HepG2 (cell line): ENCODE measurements around the gene MYO1C. TPM values are rescaled to one million over a fixed set of nuclear protein-coding genes. Genes with fewer than 3 reads are reported as not detected.

ENCODE experiments used
- CENPBD1 ChIP-seq: sonication (generic); formaldehyde crosslinking; IDR thresholded peaks from 2 replicates; pipeline ENCODE4 v1.8.0; 2022; ENCODE audit warnings: missing genetic modification reagents, low read depth, mild to moderate bottlenecking, borderline replicate concordance
- FUBP1 ChIP-seq: sonication (generic); formaldehyde crosslinking; IDR thresholded peaks from 2 replicates; pipeline ENCODE4 v1.5.1; 2020; ENCODE audit warnings: missing genetic modification reagents, mild to moderate bottlenecking, borderline replicate concordance
- PAXIP1 ChIP-seq: sonication (generic); formaldehyde crosslinking; conservative IDR thresholded peaks from 2 replicates; pipeline ENCODE4 v1.4.0; 2020; ENCODE audit warnings: mild to moderate bottlenecking, missing genetic modification reagents, moderate library complexity
- PITX1 ChIP-seq: sonication (generic); formaldehyde crosslinking; IDR thresholded peaks from 2 replicates; pipeline ENCODE4 v1.5.1; 2020; ENCODE audit warnings: mild to moderate bottlenecking, missing genetic modification reagents
- RBFOX2 ChIP-seq: fragments of 200-400 bp; formaldehyde crosslinking; IDR thresholded peaks from 2 replicates; pipeline ENCODE4 v1.6.1; 2017; ENCODE audit warnings: low read depth, mild to moderate bottlenecking, low read length
- SP1 ChIP-seq, 2 experiments: fragments of 450-650 bp in 1 of 2; sonication (generic) in 1 of 2; formaldehyde crosslinking in 1 of 2; IDR thresholded peaks; 2 replicates each; pipeline versions ENCODE4 v1.4.0 to v1.6.1; 2016 to 2020; ENCODE audit warnings: missing genetic modification reagents in 1 of 2
- THAP11 ChIP-seq: IDR thresholded peaks from 2 replicates; pipeline ENCODE4 v1.6.1; 2016; ENCODE audit warnings: missing biosample characterization, missing genetic modification reagents
- ZBTB37 ChIP-seq: sonication (generic); formaldehyde crosslinking; IDR thresholded peaks from 2 replicates; pipeline ENCODE4 v1.4.0; 2020; ENCODE audit warnings: mild to moderate bottlenecking, missing genetic modification reagents
- ZEB1 ChIP-seq: IDR thresholded peaks from 2 replicates; pipeline ENCODE4 v1.6.1; 2012; ENCODE audit warnings: mild to moderate bottlenecking, low read depth, inconsistent platforms; ENCODE audit not compliant: insufficient replicate concordance
- ZFP41 ChIP-seq: sonication (generic); formaldehyde crosslinking; IDR thresholded peaks from 2 replicates; pipeline ENCODE4 v1.4.0; 2020; ENCODE audit warnings: mild to moderate bottlenecking, missing genetic modification reagents, borderline replicate concordance
- ZNF138 ChIP-seq: sonication (generic); formaldehyde crosslinking; IDR thresholded peaks from 2 replicates; pipeline ENCODE4 v1.5.0; 2020; ENCODE audit warnings: mild to moderate bottlenecking, low read depth, missing genetic modification reagents
- ZNF232 ChIP-seq: sonication (generic); formaldehyde crosslinking; IDR thresholded peaks from 2 replicates; pipeline ENCODE4 v1.4.0; 2020; ENCODE audit warnings: missing genetic modification reagents, borderline replicate concordance
- ZNF335 ChIP-seq: sonication (generic); formaldehyde crosslinking; IDR thresholded peaks from 2 replicates; pipeline ENCODE4 v1.4.0; 2020; ENCODE audit warnings: missing genetic modification reagents
- ZNF547 ChIP-seq: sonication (generic); formaldehyde crosslinking; IDR thresholded peaks from 2 replicates; pipeline ENCODE4 v1.5.1; 2020; ENCODE audit warnings: mild to moderate bottlenecking, missing genetic modification reagents
- ZNF556 ChIP-seq: sonication (generic); formaldehyde crosslinking; IDR thresholded peaks from 2 replicates; pipeline ENCODE4 v1.4.0; 2020; ENCODE audit warnings: mild to moderate bottlenecking, missing genetic modification reagents, borderline replicate concordance
- ZNF614 ChIP-seq: IDR thresholded peaks from 2 replicates; pipeline ENCODE4 v1.6.1; 2018; ENCODE audit warnings: missing biosample characterization, missing genetic modification reagents, inconsistent platforms, borderline replicate concordance
- ZNF7 ChIP-seq: IDR thresholded peaks from 2 replicates; pipeline ENCODE4 v1.6.1; 2016; ENCODE audit warnings: missing biosample characterization, missing genetic modification reagents
- ZNF784 ChIP-seq: sonication (generic); formaldehyde crosslinking; IDR thresholded peaks from 2 replicates; pipeline ENCODE4 v1.5.1; 2020; ENCODE audit warnings: missing genetic modification reagents, mild to moderate bottlenecking, borderline replicate concordance
- polyA plus RNA-seq, 8 experiments: library from polyadenylated mRNA; depleted of rRNA in 3 of 8; stranded (reverse) in 7 of 8; unstranded in 1 of 8; fragments of >200 nt; fragmentation: Illumina TruSeq in 4 of 8; extraction: Trizol in 4 of 8; gene quantifications; 2 replicates each; pipeline versions ENCODE4 v1.2.1 to v1.2.3, GENCODE V29; 2011 to 2016; ENCODE audit warnings: low read depth in 4 of 8, missing spikeins in 1 of 8, mixed read lengths in 1 of 8; ENCODE audit not compliant: insufficient read depth in 1 of 8
- total RNA-seq, 5 experiments: library from RNA; depleted of rRNA; stranded (reverse); fragments of >200 nt; fragmentation: Illumina TruSeq; extraction: Trizol; gene quantifications; 2 replicates each; pipeline ENCODE4 v1.2.3, GENCODE V29; 2016; ENCODE audit warnings: low read depth in 1 of 5

Gene MYO1C
- total and polyA plus RNA-seq, 2 of the 13 experiments (the other 11 are each of a cell fraction or from before 2014, with no cell fraction given), result 22.7 to 40.8 TPM

GRCh38 chr17:1487939-1488825 lies 4.3 kb downstream of the MYO1C start (continued):
- TF ChIP-seq SP1 (IDR thresholded peaks at IDR 0.05) (no peak), SP1 (CRISPR knock-in tag; IDR thresholded peaks at IDR 0.05) (peak; percentile 80; the same call in 1 of the 2 replicates), CENPBD1 (CRISPR knock-in tag) (no peak), ZNF547 (CRISPR knock-in tag) (peak; percentile 45; the same call in 1 of the 2 replicates), ZEB1 (no peak), PAXIP1 (CRISPR knock-in tag) (peak; percentile 63), ZBTB37 (CRISPR knock-in tag) (no peak), FUBP1 (CRISPR knock-in tag) (0 out of 2 replicates have a peak, but pooled peaks have one; percentile 55), ZNF335 (no peak), ZNF784 (CRISPR knock-in tag) (no peak), ZNF7 (no peak), ZNF556 (0 out of 2 replicates have a peak, but pooled peaks have one; percentile 47), ZNF614 (0 out of 2 replicates have a peak, but pooled peaks have one; percentile 6), ZNF232 (CRISPR knock-in tag) (no peak), ZFP41 (CRISPR knock-in tag) (no peak), THAP11 (CRISPR knock-in tag) (no peak; the same call in 1 of the 2 replicates), ZNF138 (CRISPR knock-in tag) (0 out of 2 replicates have a peak, but pooled peaks have one; percentile 54), RBFOX2 (peak; percentile 79), PITX1 (CRISPR knock-in tag) (peak; percentile 38; the same call in 1 of the 2 replicates)
